GM18951 (cell line): ENCODE data around the gene MEG3.

Experiments used
- POLR2A ChIP-seq: IDR thresholded peaks from 4 replicates; pipeline ENCODE4 v1.6.1; 2011; ENCODE audit warnings: mild to moderate bottlenecking; ENCODE audit not compliant: insufficient read length, insufficient read depth; ENCODE audit errors: extremely low read depth
- in situ Hi-C: fragments of 300-500 bp; cut with MboI; formaldehyde crosslinking; loops from one replicate; pipeline ENCODE4 v1.12.0; 2022; ENCODE audit warnings: low sequenced_read_pairs, mixed read lengths, inconsistent platforms; ENCODE audit not compliant: unreplicated experiment

Gene MEG3

GRCh38 chr14:100857233-100857922, 31.5 kb downstream of the MEG3 start:
- no peak for TF ChIP-seq POLR2A
- in situ Hi-C loops = no loop called here

GRCh38 chr14:100857923-100858837, 32.3 kb downstream of the MEG3 start:
- TF ChIP-seq POLR2A = no peak
- in situ Hi-C loops = no loop called here

GRCh38 chr14:100858838-100859220, 32.9 kb downstream of the MEG3 start:
- in situ Hi-C loops = no loop called here
- no peak for TF ChIP-seq POLR2A

- TF ChIP-seq POLR2A = no peak
- in situ Hi-C loops = no loop called here
Observed at GRCh38 chr14:100859781-100860180, 33.9 kb downstream of the MEG3 start.

GRCh38 chr14:100860556-100861187, 34.8 kb downstream of the MEG3 start:
- in situ Hi-C loops = no loop called here
- TF ChIP-seq POLR2A = no peak

GRCh38 chr14:100861188-100861936, 35.4 kb downstream of the MEG3 start:
- in situ Hi-C loops = no loop called here
- TF ChIP-seq POLR2A = no peak

GRCh38 chr14:100861937-100862247, 36.0 kb downstream of the MEG3 start:
- TF ChIP-seq POLR2A = no peak
- in situ Hi-C loops = no loop called here

GRCh38 chr14:100862277-100862676, 36.4 kb downstream of the MEG3 start:
- TF ChIP-seq POLR2A = no peak
- in situ Hi-C loops = no loop called here

GRCh38 chr14:100862793-100863192, 36.9 kb downstream of the MEG3 start:
- in situ Hi-C loops = no loop called here
- TF ChIP-seq POLR2A = no peak

GRCh38 chr14:100864206-100864605, 38.3 kb downstream of the MEG3 start:
- TF ChIP-seq POLR2A = no peak
- in situ Hi-C loops = no loop called here

GRCh38 chr14:100864960-100865681, 39.2 kb downstream of the MEG3 start:
- no peak for TF ChIP-seq POLR2A
- in situ Hi-C loops = no loop called here

- in situ Hi-C loops = no loop called here
- no peak for TF ChIP-seq POLR2A
Observed at GRCh38 chr14:100865682-100866591, 40.0 kb downstream of the MEG3 start.
